Stimulated activated CD4-positive, alpha-beta T cell treated with anti-CD3 and anti-CD28 coated beads, Interleukin-1b, Interleukin-23, amount 100 ng/mL, for 48 hours (primary cell): ENCODE measurements around the gene FXYD2.
"Not testable (repeated sequence)": the region's sequence is repeated elsewhere in the genome, so short reads cannot be mapped to it uniquely, and the experiment has no call there.

Experiments used
- DNase-seq: peaks from one replicate; pipeline ENCODE4 v3.0.0-alpha.2; 2020

Gene FXYD2

DNA sequence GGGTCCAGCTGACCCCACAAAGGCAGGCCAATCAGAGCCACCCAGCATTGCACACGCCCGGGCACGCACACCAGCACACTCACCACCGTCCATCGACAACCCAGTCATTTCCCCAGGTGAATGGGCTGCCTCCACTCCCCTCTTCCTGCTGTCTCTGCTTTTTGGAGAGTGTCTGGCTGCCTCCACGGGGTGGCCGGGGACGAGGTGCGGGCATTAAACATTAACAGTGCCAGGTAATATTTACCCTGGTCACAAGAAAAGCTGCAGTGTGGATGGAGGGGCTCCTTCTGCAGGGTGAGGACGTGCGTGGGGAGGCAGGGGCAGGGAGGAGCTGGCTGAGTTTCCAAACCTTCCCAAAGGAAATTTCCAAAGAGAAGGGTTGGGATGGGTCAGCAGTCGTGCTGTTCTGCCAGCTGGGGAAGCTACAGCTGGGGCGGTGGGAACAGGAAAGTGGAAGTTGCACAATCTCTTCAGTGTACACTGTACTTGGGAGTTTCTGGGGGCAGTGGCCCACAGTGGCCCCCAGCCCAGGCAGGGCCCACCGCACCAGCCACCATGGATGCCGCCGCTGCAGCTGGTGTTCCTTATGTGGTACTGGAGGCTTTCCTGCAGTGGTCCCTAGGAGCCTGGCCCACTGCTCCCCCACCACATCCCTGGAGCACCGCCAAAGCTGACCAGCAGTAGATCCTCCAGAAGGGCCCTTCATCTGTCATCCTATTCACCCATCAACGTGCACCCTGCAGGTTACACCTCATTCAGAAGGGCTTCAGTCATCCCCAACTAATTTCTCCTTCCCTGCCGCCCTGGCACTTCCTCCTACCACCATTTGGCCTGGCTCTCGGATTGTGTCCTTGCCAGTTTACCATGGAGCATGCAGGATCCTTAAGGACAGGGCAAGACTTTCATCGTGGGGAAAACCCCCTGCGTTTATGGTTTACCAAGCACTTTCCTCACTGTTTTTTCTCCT is at the start of gene FXYD2:
Gene FXYD2, minus strand, starts transcription at position 174 of the 967 bp plus-strand sequence. Its CDS starts 66 bp downstream, at position 108.
- no peak for DNase-seq

DNA sequence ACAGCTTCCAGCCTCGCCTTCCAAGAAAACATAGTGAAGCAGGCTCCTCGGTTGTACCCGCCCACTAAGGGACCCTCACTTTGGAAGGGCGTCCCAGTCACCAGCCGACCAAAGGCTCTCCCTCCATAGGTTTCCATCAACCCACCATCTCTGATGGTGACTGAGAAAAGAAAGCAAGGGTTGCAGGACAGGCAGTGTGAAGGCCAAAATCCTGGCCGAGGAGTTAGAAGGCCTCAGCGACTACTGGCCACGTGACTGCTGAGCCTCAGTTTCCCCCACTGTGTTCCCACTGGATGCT is 49.2 kb upstream of the FXYD2 start:
- no peak for DNase-seq

DNA sequence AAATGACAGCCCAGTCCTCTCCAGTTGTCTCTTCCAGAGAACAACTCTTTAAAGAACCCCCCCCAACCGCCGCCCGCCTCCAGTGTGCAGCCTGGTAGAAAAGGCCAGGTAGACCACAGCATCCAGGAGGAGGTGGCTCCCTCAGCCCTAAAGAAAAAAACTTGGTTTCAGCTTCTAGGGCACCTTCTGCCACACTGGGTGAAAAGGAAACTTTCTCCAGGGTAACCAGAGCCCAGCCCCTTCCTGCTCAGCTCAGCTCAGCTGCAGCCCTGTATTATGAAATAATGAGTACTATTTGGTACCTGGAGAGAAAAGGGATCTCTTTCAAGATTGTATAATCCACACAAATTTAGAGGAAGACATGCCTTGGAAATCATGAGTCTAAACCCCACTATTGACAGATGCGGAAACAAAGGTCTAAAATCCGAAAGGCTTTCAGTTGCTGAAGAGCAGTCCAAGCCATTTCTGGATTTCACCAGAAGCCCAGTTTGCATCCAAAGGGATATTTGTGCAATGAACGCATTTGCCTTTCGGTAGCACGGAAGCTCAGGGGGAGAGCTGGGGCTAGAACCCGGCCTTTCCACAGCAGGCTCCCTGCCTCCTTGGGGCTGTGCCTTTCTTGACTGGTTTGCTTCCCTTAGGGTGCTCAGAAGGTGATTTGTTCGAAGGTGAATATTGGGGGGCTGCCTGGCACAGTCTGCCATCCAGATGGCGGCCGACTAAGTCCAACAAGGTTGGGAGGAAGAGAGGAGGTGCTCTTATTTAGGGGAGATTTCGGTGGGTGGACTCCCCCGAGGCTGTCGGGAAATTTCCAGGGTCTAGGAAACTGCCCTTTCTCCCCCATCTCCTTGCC is 48.7 kb upstream of the FXYD2 start:
- DNase-seq, result no peak

DNA sequence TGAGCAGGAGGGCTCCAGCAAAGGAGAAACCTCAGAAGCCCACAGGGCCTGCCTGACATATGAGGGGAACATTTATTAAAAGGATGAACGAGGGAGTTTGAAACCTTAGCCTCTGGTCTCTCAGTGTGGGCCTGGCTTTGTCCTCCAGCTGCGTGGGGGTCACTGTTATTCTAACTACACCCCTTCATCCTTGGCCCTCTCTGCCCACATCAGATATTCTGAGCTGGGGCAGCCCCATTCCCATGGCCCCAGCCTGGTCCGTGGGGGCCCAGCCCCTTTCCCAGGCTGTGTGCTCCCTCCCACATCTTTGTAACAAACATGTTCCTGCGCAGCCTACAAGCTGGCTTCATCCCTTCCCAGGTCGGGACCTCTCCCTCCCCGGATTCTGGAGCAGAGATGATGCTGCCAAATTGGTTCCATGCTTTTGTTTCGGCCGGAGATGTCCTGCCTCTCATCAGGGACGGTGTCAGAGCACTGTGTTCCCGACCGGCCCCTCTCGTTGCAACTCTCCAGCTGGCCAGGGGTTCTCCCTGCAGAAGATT is 47.9 kb upstream of the FXYD2 start:
- DNase-seq, result no peak

DNA sequence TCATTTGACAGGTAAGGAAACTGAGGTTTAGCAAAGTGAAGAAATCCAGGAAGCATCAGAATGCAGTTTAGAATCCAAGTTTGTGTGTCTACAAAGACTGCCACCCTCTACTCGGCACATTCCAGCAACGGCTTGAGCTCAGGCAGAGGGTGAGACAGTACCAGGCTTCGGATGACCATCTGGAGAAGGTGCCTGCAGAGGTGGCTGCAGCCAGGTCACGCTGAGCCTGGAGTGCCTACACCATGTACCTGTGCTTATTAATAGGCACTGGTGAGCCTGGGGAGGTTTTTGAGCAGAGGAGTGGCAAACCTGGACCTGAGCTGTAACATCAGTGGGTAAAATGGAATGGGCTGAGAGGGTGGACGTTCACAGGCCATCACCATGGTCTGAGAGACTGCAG is 47.2 kb upstream of the FXYD2 start:
- DNase-seq, result no peak

DNA sequence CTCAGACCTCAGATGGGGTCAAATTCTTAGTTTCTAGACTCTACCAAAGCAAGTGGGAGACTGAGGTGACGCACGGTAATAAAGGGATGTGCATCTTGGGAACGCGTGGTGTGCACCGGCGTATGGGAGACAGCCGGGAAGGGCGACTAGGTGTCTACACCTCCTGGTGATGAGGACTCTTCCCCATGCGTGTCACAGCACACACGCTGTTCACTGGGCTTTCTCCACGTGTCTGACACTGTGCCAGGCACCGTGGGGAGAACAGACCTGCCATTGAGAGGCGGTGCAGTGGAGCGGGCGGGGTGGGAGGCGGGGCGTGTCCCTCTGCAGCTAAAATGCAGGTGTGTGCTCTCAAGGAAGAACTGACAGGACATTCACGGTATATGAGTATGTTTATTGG is 46.6 kb upstream of the FXYD2 start:
- DNase-seq, result no peak

DNA sequence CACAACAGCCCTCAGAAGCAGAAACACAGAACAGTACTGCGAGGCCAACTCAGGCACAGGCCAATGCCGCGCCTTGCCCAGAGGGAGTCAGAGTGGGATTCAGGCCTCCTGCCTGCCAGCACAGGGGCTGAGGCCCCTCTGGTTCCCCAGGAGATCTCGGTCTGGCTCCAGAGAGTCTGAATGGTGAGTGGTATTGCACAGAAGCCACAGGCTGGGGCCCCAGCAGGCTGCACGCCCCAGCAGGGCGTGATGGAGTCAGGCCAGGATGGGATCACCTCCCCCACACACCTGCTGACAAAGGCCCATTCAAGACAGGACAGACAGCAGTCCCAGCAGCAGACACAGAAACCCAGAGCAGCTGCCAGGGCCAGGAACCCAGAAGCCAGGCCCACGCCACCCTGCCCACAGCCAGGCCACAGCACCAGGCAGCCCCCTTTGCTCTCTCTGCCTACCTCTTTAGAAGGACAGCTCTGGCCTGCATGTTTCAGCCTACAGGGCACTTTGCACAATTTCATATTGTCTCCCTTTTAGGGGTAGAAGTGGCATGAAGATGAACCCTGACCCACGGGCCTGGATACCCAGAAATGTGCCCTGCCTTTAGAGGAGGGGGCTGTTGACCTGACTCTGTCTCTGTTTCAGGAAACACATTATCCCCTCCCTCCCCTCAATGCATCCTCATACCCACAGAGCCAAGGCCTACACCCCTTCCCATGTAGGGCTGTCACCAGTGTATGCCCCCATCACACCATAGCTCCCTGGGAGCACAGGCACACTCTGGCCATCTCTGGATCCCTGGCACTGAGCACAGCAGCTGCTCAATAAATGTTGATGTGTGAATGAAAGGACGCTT is 45.8 kb upstream of the FXYD2 start:
- DNase-seq, result no peak

DNA sequence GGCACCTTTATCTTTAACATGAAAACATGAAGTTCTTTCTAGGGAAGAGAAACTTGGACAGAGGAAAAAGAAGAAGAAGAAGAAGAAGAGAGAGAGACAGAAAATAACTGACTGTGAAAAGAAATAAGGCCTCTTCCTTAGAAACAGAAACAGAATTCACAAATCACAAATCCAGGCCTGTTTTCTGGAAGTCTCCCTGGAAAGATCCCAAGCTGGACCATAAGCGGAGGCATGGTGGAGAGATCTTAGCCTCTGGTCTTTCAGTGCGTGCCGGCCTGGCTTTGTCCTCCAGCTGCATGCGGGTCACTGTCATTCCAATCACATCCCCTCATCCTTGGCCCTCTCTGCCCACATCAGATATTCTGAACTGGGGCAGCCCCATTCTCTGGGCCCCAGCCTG is 45.1 kb upstream of the FXYD2 start:
- no peak for DNase-seq

DNA sequence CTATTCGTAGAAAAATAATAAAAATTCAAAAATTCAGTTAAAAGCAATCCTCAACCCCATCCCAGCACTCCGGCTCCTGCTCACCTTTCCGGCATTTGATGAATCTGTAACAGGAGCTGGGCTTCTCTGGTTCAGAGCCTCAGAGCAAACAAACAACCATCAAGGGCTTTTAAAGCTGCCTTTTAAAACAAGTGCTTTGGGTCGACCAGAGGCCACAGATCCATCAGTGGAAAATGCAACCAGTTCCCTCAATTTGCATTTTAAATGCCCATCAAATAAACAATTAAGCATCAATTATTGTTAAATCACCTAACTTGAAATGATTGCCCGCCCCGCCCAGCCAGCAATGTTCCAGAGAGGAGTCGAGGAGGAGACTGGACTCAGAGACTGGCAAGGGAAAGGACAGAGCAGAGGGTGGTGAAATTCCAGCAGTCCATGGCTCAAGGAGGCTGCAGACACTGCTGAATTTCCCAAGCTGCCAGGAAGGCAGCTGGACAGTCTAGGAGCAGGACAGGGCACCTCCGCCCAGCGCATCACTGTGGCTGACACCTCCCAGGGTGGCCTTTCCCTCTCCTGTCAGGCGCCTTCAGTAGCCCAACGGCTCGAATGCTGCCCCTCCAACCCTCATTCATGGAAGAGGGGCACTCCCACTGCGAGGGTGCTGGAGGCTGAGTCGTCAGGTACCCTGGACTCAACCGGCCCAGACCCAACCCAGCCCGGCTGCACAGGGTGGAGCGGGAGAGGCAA is 44.4 kb upstream of the FXYD2 start:
- no peak for DNase-seq

DNA sequence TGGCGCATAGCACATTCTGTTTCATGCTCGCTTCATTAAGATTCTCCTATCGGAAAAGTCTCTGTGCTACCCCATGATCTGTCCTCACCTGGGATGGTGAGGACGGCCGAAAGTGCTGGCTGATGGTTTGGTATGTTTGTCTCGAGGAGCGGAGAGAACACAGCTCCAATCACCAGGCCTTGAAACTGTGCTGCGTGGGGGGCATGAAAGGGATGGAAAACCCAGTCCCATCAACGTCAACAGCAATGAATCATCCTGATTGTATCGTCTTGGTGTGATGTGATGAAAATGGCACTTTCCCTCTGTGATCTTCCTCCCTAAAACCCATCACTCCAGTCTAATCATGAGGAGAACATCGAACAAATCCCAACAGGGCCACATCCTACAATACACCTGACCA is 43.5 kb upstream of the FXYD2 start:
- no peak for DNase-seq

DNA sequence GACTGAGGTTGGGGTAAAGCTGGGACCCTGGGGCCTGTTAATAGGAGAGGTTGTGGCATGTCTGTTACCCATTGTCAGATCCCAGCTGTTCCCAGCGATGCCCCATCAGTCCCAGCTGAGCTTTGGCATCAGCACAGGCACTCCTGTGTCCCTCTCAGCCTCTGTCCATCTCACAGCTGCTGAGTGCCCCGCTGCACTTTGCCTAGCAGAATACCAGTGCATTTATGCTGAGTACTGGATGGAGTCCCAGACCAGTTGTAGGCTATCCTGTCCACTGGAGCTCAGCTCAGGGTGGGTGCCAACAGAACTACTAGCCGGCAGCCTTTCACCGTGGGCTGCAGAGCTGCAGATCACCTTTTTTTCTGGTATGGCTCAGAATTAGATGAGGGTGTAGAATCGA is 42.0 kb upstream of the FXYD2 start:
- DNase-seq, result no peak

DNA sequence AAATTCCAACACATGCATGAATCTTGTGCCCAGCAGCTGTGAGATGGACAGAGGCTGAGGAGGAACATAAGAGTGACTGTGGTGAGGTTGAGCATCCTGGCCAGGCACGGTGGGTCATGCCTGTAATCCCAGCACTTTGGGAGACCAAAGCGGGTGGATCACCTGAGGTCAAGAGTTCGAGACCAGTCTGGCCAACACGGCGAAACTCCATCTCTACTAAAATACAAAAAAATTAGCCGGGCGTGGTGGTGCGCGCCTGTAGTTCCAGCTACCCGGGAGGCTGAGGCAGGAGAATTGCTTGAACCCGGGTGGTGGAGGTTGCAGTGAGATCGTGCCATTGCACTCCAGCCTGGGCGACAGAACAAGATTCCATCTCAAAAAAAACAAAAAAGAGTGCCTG is 41.0 kb upstream of the FXYD2 start:
- not testable (repeated sequence) for DNase-seq

DNA sequence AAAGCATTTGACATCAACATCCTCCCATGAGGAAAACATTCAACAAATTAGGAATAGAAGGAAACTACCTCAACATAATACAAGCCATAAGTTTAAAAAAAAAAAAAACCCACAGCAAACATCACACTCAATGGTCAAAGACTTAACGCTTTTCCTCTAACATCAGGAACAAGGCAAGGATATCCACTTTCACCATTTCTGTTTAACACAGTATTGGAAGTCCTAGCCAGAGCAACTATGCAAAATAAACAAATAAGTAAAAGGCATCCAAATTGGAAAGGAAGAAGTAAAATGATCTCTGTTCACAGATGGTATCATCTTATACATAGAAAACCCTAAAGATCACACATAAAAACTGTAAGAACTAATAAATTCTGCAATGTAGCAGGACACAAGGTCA is 38.8 kb upstream of the FXYD2 start:
- no peak for DNase-seq

DNA sequence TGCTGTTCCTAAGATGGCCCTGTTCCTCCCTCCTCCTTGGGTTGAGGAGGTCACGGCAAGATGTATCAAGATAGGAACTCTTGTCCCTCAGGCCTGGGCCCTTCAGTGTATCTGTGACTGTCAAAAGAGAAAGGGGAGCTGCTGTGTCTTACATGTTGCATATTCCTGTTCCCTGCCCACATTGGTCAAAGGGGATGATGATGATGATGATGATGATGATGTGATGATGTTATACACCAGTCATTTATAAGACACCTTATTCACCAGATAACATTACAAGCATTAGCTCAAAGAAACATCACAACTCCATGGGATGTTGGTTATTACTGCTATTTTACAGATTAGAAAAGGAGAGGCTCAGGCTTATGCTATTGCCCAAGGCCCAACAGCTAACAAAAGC is 38.2 kb upstream of the FXYD2 start:
- DNase-seq, result no peak

DNA sequence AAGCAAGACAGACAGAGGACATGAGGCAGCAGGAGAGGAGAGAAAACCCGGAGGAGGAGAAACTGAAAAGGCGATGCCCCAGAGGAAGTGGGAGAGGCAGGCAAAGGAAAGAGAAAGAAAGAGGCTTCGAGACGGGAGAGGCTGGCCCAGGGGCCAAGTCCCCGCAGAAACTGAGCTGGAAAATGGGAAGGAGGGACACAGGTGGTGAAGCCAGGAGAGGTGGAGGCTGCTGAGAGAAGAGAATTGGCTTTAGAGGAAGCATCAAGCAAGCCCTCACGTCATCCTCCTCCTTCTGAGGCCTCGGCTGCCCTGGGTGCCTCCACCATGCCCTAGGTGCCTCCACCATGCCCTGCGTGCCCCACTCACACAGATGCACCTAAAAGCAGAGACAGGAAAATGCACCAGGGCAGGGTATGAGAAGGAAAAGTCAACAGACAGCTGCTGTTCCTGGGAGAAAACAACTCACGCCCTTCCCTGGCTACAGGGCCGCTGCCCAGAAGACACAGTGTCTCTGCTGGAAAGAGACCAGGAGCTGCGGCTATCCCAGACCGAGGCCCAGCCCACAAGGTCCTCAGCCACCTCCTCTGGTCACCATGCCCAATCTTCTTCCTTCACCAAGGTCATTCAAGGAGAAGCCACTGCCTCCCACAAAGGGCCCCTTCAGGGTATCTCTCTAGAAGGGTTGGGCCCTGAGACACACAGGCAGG is 37.6 kb upstream of the FXYD2 start:
- DNase-seq, result no peak

DNA sequence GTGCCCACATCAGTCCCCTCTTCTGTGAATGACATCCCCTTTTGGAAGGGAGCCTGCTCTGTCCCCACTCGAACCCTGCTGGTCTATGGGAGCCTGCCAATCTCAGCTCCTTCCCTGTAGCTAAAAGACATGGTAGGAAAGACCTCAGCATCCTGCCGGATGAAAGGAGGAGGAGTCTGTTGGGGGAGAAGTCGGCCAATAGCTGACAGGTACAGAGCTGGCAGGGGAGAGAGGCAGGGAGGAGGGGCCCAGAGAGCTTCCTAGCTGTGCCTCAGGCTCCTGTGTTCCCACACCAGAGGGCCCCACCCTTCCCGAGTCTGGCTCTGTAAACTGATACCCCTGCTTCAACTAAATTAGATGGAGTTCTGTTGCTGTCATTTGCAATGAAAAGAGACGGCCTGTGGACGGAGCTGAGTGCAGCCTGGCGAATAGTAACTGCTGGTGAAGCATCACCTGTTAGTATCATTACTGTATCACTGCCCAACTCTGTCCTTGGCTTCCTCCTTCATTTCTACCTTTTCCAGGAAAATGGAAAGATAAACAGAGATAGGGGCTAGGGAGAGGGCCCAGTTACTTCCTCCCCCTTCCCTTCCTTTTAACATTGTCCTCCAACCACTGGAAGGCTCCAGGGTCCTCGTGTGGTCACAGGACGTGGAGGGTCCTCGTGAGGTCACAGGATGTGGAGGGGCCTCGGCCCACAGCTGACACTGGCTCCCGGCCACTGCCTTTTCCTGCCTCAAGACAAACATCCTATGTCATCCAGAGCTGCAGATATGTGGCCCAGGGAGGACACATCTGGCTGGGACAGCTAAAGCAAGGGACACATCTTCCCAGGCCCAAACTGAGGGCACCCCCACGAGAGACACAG is 36.8 kb upstream of the FXYD2 start:
- DNase-seq, result no peak

DNA sequence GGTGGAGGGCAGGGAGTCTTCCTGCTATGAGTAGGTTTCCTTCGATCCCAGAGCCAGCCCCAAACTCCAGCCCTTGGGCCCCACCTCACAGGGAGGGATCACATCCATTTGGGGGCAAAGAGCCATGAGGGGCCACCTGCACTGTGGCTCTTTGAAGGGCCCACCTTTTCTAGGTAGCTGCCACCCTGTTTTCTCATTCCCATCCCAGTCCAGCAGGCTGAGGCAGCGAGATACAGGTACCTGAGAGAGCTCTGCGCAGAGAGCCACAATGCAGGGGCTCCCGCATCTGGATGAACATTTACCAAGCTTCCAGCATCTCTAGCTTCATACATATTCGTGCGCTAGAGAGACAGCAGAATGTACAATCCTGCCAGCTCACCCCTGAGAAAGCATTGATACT is 35.6 kb upstream of the FXYD2 start:
- DNase-seq, result no peak

DNA sequence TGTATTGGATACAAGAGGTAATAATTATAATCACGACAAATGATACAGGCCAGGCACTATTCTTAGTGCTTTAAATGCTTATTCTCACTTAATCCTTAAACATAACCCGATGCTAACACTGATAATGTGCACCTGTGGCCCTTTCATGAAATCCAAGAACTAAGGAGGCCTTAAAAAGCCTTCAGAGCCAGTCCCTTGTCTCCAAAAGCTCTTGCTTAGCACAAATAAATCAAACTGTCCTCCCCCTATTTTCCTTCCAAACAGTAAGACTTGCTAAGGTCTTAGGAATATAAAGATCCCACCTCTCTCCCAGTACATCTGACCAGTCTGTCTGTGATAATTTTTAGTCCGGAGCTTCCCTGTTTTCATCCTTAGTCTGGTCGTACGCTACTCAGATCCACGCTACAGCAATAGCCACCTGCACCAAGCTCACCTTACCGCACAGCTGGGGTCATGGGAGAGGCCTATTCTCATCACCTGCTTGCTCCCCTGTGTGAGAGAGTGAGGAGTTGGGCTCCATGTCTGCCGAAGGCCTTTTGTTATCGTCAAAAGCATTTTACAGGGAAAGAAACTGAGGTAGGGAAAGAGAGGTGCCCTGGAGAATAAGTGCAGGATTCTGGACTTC is 35.1 kb upstream of the FXYD2 start:
- no peak for DNase-seq

DNA sequence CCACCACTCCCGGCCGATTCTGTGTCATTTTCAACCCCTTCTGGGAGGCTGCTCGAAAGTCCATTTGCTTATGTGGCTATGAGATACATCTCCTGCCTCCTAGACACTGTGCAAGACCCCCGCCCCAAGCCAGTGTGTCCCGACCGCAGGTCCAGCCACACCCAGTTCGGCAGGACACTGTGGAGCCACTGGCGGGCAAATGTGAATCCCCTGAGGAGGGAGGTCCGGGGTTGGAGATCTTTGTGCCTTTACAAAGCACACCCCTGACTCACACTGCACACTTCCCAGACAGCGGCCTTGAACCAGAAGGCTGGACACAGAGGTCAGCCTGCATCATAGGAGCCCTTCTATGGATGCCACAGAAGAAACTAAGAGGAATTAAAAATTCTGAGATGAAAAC is 34.5 kb upstream of the FXYD2 start:
- DNase-seq, result no peak
